ENCODE data around the gene KRTAP9-2. TPM values are rescaled to one million over a fixed set of nuclear protein-coding genes. Genes with fewer than 3 reads are reported as not detected.
"Not testable (repeated sequence)": the region's sequence is repeated elsewhere in the genome, so short reads cannot be mapped to it uniquely, and the experiment has no call there.

Gene KRTAP9-2
- total RNA-seq, 1 experiment from 2014 or later, result not detected

DNA sequence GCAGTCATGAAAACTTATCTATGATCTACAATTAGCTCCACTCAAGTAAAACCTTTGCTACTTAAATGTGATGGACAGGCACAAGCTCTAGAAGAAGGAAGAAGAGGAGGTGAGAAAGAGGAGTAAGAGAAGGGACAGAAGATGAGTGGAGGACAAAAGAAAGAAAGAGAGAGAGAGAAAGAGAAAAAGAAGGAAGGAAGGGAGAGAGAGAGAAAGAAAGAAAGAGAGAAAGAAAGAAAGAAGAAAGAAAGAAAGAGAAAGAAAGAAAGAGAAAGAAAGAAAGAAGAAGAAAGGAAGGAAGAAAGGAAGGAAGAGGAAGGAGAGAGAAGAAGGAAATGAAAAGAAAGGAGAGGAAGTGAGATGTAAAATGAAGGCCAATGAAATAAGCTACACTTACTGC, 3.6 kb downstream of the KRTAP9-2 start:
- DNase-seq (ENCODE audit: low read depth), result no peak
- in situ Hi-C loops (cut with HindIII; ENCODE audit: low pct_unique_long_range_greater_than_20kb, low sequenced_read_pairs), result no loop called here

DNA sequence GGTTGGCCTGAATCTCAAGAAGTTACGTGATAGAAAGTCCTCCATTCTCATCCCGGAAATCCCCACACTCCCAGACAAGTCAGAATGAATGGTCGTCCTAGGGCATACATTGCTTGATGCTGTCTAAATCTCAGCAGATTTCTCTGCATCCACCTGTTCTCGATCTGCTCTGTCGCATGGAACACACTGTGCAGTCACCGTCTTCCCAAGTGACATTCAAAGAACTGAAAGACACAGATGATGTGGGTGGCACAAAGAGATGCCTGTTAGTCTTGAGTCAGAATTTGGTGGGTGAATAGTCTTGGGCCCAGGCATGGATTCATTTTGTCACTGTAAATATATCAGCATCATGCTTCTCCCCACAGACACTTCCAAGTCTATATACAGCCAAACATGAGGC, 5.3 kb downstream of the KRTAP9-2 start:
- DNase-seq (ENCODE audit: low read depth), result no peak
- in situ Hi-C loops (cut with HindIII; ENCODE audit: low pct_unique_long_range_greater_than_20kb, low sequenced_read_pairs), result no loop called here

DNA sequence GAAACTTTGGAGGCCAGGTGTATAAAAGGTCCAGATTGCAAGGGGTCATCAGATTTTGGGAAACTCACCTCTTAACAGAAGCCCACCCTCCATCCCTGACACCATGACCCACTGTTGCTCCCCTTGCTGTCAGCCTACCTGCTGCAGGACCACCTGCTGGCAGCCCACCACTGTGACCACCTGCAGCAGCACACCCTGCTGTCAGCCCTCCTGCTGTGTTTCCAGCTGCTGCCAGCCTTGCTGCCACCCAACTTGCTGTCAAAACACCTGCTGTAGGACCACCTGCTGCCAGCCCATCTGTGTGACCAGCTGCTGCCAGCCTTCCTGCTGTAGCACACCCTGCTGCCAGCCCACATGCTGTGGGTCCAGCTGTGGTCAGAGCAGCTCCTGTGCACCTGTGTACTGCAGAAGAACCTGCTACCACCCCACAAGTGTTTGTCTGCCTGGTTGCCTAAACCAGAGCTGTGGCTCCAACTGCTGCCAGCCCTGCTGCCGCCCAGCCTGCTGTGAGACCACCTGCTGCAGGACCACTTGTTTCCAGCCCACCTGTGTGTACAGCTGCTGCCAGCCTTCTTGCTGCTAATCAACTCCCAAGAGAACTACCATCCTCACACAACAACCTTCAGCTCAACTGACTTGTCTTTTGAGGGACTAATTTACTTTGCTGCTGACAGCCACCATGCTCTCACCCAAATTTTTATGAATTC, 6.1 kb downstream of the KRTAP9-2 start, which contains the start of gene KRTAP9-3:
KRTAP9-3 (plus strand) TSS at position 51 of the 707 bp plus-strand sequence; CDS start at position 104, 53 bp downstream.
- in situ Hi-C loops (cut with HindIII; ENCODE audit: low pct_unique_long_range_greater_than_20kb, low sequenced_read_pairs); DNase-seq (ENCODE audit: low read depth): not testable (repeated sequence)

DNA sequence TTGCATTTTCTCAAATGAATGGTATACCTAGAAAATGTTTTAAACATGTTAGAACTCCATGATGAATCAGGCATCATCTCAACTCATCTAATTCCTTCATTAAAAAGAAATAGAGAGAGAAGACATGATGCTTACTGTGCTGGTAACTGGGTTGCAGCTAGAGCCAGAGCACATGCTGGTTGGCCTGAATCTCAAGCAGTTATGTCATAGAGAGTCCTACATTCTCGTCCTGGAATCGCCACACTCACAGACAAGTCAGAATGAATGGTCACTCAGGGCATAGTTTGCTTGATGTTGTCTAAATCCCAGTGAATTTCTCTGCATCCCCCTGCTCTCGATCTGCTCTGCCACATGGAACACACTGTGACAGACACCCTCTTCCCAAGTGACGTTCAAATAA, 10.7 kb downstream of the KRTAP9-2 start:
- in situ Hi-C loops (cut with HindIII; ENCODE audit: low pct_unique_long_range_greater_than_20kb, low sequenced_read_pairs); DNase-seq (ENCODE audit: low read depth): not testable (repeated sequence)

DNA sequence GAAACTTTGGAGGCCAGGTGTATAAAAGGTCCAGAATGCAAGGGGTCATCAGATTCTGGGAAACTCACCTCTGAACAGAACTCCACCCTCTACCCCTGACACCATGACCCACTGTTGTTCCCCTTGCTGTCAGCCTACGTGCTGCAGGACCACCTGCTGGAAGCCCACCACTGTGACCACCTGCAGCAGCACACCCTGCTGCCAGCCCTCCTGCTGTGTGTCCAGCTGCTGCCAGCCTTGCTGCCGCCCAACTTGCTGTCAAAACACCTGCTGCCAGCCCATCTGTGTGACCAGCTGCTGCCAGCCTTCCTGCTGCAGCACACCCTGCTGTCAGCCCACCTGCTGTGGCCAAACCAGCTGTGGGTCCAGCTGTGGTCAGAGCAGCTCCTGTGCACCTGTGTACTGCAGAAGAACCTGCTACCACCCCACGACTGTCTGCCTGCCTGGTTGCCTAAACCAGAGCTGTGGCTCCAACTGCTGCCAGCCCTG, 11.5 kb downstream of the KRTAP9-2 start, which contains the start of gene KRTAP9-8:
KRTAP9-8 (plus strand) TSS at position 51 of the 489 bp plus-strand sequence; CDS start at position 104, 53 bp downstream.
- DNase-seq (ENCODE audit: low read depth); in situ Hi-C loops (cut with HindIII; ENCODE audit: low pct_unique_long_range_greater_than_20kb, low sequenced_read_pairs): not testable (repeated sequence)

DNA sequence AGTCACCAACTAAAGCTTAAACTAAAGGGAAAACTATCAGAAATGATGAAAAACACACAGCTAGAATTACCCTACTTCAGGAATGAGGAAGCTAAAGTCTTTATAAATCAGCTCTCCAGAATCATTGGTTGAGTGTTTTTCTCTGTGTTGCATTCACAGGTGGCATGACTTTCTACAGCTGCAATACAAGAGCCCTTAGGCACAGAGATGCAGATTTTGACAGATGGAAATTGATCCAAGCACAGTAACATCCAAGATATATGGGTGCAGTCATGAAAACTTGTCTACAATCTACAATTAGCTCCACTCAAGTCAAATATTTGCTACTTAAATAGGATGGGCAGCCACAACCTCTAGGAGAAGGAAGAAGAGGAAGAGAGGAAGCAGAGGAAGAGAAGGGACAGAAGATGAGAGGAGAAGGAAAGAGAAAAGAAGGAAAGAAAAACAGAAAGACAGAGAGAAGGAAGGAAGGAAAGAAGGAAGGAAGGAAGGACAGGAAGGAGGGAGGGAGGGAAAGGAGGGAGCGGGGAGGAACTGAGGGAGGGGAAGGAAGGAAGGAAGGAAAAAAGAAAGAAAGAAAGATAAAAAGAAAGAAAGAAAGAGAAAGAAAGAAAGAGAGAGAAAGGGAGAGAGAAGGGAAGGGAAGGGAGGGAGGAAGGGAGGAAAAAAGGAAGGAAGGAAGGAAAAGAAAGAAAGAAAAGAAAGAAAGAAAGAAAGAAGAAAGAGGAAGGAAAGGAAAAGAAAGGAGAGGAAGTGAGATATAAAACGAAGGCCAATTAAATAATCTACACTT, 20.7 kb downstream of the KRTAP9-2 start:
- in situ Hi-C loops (cut with HindIII; ENCODE audit: low pct_unique_long_range_greater_than_20kb, low sequenced_read_pairs); DNase-seq (ENCODE audit: low read depth): not testable (repeated sequence)

DNA sequence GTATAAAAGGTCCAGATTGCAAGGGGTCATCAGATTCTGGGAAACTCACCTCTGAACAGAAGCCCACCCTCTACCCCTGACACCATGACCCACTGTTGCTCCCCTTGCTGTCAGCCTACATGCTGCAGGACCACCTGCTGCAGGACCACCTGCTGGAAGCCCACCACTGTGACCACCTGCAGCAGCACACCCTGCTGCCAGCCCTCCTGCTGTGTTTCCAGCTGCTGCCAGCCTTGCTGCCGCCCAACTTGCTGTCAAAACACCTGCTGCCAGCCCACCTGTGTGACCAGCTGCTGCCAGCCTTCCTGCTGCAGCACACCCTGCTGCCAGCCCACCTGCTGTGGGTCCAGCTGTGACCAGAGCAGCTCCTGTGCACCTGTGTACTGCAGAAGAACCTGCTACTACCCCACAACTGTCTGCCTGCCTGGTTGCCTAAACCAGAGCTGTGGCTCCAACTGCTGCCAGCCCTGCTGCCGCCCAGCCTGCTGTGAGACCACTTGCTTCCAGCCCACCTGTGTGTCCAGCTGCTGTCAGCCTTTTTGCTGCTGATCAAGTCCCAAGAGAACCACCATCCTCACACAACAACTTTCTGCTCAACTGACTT, 23.3 kb downstream of the KRTAP9-2 start, which contains the start of gene KRTAP9-4:
KRTAP9-4 (plus strand) TSS at position 51 of the 604 bp plus-strand sequence; CDS start at position 85, 34 bp downstream.
- in situ Hi-C loops (cut with HindIII; ENCODE audit: low pct_unique_long_range_greater_than_20kb, low sequenced_read_pairs); DNase-seq (ENCODE audit: low read depth): not testable (repeated sequence)

DNA sequence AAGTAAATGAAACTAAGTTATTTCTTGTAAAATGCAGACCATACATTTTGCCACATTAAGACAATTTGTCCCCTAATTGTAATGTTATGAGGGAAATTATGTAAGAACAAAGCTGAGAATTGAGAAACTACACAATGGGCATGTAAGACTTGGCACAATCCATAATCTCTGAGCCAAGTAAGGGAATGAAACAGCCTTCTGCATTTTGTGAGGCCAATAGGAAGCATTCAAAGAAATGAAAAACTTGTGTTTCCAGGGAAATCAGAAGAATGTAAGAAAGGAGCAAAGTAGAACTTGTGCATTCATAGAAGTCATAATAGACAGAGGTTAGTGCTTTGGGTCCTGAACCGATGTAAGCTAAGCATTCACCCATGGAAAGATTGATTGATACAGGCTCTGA, 24.8 kb downstream of the KRTAP9-2 start:
- in situ Hi-C loops (cut with HindIII; ENCODE audit: low pct_unique_long_range_greater_than_20kb, low sequenced_read_pairs), result no loop called here
- DNase-seq (ENCODE audit: low read depth), result no peak

DNA sequence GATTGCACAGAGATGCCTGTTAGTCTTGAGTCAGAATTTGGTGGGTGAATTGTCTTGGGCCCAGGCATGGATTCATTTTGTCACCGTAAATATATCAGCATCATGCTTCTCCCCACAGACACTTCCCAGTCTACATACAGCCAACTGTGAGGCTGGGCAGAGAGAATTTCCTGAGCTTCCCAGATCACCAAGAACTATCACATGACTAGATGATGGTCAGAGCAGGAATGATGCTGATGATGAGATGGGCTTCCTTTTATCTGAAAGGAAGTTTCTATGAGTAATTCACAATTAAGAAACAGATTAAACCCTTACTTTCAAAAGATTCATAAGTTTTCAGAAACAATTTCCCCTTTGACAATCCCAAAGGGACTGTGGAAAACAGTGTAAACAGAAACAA, 28.4 kb downstream of the KRTAP9-2 start:
- in situ Hi-C loops (cut with HindIII; ENCODE audit: low pct_unique_long_range_greater_than_20kb, low sequenced_read_pairs), result no loop called here

DNA sequence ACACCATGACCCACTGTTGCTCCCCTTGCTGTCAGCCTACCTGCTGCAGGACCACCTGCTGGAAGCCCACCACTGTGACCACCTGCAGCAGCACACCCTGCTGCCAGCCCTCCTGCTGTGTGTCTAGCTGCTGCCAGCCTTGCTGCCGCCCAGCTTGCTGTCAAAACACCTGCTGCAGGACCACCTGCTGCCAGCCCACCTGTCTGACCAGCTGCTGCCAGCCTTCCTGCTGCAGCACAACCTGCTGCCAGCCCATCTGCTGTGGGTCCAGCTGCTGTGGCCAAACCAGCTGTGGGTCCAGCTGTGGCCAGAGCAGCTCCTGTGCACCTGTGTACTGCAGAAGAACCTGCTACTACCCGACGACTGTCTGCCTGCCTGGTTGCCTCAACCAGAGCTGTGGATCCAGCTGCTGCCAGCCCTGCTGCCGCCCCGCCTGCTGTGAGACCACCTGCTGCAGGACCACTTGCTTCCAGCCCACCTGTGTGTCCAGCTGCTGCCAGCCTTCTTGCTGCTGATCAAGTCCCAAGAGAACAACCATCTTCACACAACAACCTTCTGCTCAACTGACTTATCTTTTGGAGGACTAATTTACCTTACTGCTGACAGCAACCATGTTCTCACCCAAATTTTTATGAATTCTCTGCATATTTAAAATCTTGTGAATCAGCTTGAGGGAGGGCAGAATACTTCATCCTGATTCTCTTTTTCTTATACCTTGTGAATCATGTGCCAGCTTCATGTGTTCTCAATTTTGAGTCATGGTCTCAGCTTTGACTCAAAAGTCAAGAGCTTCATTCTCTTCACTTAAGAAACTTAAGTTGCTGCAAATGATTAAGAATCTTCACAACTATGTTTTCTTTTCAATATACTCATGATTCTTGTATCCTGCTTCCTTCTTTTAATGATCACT, 29.2 kb downstream of the KRTAP9-2 start, which contains the start of gene KRTAP9-9:
KRTAP9-9 (plus strand) TSS at position 4 of the 910 bp plus-strand sequence.
- in situ Hi-C loops (cut with HindIII; ENCODE audit: low pct_unique_long_range_greater_than_20kb, low sequenced_read_pairs); DNase-seq (ENCODE audit: low read depth): not testable (repeated sequence)

More for the DNA sequence above, 28.4 kb downstream of the KRTAP9-2 start:
- DNase-seq (ENCODE audit: low read depth), result no peak

DNA sequence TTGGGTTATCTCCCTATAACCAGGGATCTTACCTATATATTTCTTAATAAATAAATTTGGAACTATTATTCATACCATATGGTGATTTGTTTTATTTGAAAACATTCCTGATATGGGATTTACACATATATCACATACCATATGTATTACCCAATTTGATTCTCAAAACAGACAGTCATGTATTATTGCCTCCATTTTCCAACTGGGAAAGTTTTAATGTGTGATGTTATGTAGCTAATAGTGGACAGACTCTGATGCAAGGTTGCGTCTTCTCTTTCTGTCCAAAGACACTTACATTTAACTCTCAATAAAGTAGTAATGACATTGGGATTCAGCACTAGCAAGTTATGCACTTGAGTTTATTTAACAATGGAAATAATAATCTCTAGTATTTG, 29.8 kb downstream of the KRTAP9-2 start:
- in situ Hi-C loops (cut with HindIII; ENCODE audit: low pct_unique_long_range_greater_than_20kb, low sequenced_read_pairs), result no loop called here

DNA sequence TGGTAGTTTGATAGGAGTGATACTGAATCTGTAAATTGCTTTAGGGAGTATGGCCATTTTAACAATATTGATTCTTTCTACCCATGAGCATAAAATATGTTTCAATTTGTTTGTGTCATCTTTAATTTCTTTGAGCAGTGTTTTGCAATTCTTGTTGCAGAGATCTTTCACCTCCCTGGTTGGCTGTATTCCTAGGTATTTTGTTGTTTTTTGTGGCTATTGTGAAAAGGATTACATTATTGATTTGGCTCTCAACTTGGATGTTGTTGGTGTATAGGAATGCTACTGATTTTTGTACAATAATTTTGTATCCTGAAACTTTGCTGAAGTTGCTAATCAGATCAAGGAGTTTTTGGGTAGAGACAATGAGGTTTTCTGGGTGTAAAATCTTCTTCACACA, 32.0 kb downstream of the KRTAP9-2 start:
- in situ Hi-C loops (cut with HindIII; ENCODE audit: low pct_unique_long_range_greater_than_20kb, low sequenced_read_pairs), result no loop called here
- DNase-seq (ENCODE audit: low read depth), result no peak

More for the DNA sequence above, 29.8 kb downstream of the KRTAP9-2 start:
- DNase-seq (ENCODE audit: low read depth), result no peak

DNA sequence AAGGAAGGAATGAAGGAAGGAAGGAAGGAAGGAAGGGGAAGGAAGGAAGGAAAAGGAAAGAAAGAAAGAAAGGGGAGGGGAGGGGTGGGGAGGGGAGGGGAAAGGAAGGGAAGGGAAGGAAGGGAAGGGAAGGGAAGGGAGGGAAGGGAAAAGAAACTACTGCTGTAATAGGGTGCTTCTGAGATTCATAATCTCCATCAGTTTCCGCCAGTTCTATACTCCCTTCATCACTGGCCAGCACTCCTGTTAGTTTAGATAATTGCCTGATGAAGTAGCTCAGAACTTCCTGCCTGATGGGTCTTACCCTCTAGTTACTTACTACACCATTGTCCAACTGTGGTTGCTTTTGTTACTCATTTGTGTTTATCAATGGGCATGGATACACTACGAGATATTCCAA, 36.8 kb downstream of the KRTAP9-2 start:
- in situ Hi-C loops (cut with HindIII; ENCODE audit: low pct_unique_long_range_greater_than_20kb, low sequenced_read_pairs), result no loop called here
- DNase-seq (ENCODE audit: low read depth), result no peak

DNA sequence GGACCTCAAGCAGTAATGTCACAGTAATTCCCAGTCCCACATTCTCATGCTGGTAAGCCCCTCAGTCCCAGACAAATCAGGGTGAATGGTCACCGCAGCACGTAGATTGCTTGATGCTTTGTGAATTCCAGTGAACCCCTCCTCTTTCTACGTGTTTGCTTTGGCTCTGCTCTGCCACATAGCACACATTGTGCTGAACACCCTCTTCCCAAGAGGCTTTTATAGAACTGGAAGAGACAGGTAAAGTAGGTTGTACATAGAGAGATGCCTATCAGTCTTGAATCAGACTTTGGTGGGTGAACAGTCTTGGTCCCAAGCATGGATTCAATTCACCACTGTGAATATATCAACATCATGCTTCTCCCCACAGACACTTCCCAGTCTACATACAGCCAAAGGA, 38.2 kb downstream of the KRTAP9-2 start:
- no peak for DNase-seq (ENCODE audit: low read depth)
- in situ Hi-C loops (cut with HindIII; ENCODE audit: low pct_unique_long_range_greater_than_20kb, low sequenced_read_pairs), result no loop called here

DNA sequence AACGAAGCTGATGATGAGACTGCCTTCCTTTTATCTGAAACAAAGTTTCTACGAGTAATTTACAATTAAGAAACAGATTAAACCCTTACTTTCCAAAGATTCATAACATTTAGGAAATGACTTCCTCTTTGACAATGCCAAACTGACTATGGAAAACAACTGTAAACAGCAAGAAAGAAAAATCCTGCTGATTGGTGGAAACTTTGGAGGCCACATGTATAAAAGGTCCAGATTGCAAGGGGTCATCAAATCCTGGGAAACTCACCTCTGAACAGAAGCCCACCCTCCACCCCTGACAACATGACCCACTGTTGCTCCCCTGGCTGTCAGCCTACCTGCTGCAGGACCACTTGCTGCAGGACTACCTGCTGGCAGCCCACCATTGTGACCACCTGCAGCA, 38.6 kb downstream of the KRTAP9-2 start, which contains the start of gene KRTAP9-6:
KRTAP9-6 (plus strand) TSS at position 301 of the 400 bp plus-strand sequence; CDS start at position 301, 0 bp downstream.
- in situ Hi-C loops (cut with HindIII; ENCODE audit: low pct_unique_long_range_greater_than_20kb, low sequenced_read_pairs), result no loop called here
- DNase-seq (ENCODE audit: low read depth), result no peak

DNA sequence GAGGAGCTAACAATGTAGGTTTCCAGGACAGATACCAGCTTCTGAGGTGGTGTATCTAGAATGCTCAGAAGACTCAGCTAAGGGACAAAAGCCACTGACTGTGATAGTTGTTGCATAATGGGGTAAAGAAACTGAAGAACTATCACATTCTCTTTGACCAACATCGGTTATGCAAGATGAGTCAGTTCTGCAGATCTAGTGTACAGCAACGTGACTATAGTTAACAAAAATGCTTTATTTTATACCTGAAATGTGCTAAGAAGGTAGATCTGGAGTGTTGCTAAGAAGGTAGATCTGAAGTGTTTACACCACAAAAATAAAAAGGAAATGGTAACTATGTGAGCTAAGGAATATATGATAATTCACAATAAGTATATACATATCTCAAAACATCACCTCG, 41.3 kb downstream of the KRTAP9-2 start:
- DNase-seq (ENCODE audit: low read depth), result no peak
- in situ Hi-C loops (cut with HindIII; ENCODE audit: low pct_unique_long_range_greater_than_20kb, low sequenced_read_pairs), result no loop called here

DNA sequence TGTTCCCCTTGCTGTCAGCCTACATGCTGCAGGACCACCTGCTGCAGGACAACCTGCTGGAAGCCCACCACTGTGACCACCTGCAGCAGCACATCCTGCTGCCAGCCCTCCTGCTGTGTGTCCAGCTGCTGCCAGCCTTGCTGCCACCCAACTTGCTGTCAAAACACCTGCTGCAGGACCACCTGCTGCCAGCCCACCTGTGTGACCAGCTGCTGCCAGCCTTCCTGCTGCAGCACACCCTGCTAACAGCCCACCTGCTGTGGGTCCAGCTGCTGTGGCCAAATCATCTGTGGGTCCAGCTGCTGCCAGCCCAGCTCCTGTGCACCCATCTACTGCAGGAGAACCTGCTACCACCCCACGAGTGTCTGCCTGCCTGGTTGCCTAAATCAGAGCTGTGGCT, 44.9 kb downstream of the KRTAP9-2 start:
- in situ Hi-C loops (cut with HindIII; ENCODE audit: low pct_unique_long_range_greater_than_20kb, low sequenced_read_pairs); DNase-seq (ENCODE audit: low read depth): not testable (repeated sequence)

All from Caki2 (cell line).